GM21423 (cell line): ENCODE data around the gene LCT.
"Not testable (repeated sequence)": the region's sequence is repeated elsewhere in the genome, so short reads cannot be mapped to it uniquely, and the experiment has no call there.

Experiments
- ATAC-seq: cut with Tn5 transposase; IDR thresholded peaks from one replicate; pipeline ENCODE4 v1.9.1; 2021; ENCODE audit warnings: mild to moderate bottlenecking, moderate library complexity; ENCODE audit not compliant: unreplicated experiment

Gene LCT

DNA sequence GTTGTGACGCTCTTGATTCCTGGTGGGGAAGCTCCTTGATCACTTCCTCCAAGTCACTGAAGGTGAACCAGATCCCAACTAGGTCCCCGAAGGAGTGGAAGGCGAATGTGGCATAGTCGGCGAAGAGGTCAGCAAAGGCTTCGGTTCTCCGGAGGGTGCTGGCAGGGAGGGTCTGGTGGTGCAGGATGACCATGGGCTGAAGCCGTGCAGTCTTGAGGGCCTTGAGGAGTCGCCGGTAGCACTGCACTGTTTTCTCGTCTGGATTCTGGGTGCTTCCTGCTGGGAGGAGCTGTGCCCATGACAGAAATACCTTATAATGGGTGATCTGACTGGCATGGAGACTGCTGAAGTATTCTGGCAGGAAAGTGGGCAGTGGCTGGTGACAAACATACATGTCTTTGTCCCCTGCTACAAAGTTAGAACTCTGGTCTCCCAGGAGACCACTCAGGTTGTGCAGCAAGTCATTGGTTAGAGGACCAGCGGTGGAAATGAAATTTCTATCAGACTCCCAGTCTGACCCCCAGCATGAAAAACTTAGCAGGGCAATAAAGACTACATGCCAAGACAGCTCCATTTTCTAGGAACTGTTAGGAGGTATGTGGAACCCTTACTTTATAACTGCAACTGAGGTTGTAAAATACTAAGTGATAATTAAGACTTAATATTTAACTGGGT, at the start of gene LCT:
TSS of gene LCT (minus strand) at position 589 of the 675 bp plus-strand sequence. CDS start at position 574, 15 bp downstream.
- no peak for ATAC-seq

DNA sequence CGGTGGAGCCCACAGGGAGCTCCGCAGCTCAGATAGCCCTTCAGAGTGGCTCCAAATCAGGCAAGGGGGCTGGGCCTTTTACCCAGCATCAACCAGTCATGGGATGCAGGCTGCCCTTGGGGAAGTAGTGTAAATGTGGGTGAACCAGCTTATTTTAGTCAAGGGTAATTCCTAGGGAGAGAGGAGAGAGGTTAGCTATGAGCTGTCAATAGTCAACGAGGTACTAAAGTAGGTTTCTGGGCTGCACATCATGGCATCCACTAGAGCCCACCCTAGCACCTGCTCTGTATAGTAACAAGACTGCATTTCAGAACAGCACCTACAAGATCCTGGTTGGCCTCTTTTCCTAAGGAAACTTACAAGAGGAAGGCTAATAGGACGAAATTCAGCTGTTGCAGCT, 48.7 kb upstream of the LCT start:
- no peak for ATAC-seq

DNA sequence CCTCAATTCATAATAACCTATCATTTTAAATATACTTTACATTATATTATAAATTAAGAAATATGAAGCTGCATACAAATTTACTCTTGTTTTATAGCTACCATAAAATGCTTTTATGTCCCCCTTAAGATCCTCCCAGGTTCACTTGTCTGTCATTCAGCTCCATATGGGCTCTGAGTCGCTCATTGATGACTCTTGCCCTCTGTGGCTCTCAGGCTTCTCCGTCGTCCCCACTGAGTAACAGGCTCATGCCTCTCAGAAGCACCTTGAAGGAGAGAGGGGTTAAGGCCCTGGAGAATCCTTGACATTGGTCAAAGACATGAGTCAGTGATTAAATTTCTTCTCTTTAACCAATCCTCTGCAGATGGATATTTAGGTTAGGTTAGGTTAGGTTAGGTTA, 45.4 kb upstream of the LCT start:
- ATAC-seq: no peak

DNA sequence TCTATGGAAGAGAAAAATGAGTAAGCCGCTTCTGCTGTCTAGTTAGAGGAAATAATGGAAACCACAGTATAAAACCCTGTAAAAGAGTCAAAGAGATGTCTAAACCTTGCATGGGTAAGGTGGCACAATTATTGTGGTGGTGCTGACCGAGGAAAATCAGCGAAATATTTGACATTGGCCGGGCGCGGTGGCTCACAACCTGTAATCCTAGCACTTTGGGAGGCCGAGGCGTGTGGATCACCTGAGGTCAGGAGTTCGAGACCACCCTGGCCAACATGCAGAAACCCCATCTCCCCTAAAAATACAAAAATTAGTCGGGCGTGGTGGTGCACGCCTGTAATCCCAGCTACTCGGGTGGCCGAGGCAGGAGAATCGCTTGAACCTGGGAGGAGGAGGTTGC, 39.8 kb upstream of the LCT start:
- not testable (repeated sequence) for ATAC-seq

DNA sequence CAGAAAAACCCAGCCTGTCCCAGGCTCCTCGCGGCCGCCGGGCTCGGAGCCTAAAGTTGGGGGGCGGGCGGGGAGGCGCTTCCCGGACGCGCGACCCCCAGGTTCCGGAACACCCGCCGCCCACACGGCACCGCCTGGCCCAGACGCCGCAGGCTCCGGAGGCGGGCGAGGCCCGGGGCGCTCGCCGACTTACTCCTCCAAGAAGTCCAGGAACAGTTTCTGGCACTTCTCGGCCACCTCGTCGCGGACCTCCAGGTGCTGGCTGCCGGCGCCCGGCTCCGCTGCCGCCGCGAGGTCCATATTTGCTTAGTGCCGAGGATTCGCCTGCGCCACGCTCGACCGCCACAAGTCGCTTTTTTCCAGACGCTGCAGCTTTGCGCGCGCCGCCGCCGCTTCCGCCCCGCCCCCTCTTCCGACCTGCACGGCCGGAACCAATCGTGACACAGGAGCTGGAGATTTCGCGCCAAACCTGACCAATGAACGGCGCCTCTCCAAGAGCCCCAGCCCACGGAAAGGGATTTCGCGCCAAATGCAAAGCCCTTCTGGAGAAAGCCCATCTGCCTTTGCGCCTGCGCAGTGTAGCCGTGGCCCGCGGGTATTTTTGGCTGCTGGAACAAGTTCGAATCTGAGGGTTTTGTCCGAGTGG, 39.2 kb upstream of the LCT start, which contains the start of gene MCM6:
TSS of gene MCM6 (minus strand) at position 378 of the 646 bp plus-strand sequence. CDS start at position 300, 78 bp downstream.
- ATAC-seq: peak; percentile 95

DNA sequence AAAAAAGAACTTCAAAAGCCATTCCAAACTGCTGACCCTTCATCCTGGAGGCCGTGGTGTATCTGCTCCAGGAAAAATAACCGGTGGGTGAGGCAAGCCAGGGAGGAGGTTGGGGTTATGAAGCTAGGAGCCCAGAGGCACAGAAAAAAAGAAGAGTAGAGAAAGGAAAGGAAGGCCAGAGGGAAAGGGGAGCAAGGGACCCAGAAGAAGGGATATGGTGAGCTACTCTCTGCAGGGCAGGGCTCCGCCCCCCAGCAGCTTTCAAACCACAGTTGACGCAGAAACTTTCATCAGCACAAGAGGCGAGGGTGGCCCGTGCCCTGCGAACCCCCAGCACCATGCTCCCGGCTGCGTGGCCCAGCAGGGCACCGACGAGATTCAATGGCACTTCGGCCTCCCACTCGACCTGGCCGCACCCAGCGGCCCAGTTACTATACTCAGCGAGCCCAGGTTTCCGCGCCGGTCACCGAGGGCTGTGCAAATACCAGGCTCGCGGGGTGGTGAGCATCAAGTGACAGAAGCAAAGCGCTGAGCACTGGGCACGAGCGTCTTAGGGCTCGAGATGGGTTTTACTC, 38.6 kb upstream of the LCT start:
- peak; percentile 47 for ATAC-seq

DNA sequence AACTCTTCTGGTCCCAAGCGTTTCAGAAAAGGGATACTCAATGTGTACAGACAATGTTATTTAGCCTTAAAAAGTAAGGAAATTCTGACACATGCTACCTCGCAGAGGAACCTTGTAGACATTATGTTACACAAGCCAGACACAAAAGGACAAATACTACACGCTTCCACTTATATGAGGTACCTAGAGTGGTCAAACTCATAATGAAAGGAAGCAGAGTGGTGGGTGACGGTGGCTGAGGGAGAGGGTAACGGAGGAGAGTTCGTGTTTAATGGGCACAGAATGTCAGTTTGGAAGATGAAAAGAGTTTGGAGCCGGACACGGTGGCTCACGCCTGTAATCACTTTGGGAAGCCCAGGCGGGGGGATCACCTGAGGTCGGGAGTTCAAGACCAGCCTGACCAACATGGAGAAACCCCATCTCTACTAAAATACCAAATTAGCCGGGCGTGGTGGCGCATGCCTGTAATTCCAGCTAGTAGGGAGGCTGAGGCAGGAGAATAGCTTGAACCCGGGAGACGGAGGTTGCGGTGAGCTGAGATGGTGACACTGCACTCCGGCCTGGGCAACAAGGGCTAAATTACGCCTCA, 37.9 kb upstream of the LCT start:
- ATAC-seq: no peak

DNA sequence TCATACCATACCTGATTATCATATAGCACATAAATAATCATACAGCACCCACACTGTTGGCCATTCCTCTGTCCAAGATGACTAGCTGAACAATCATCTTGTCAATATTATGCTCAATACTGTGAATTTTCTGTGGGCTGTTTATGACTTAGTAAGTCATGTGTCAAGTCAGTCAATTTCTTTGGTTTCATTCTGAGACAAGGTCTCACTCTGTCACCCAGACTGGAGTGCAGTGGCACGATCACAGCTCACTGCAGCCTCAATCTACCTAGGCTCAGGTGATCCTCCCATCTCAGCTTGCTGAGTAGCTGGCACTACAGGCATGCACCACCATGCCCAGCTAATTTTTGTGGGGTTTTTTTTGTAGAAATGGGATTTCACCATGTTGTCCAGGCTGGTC, 33.6 kb upstream of the LCT start:
- peak; percentile 46 for ATAC-seq

DNA sequence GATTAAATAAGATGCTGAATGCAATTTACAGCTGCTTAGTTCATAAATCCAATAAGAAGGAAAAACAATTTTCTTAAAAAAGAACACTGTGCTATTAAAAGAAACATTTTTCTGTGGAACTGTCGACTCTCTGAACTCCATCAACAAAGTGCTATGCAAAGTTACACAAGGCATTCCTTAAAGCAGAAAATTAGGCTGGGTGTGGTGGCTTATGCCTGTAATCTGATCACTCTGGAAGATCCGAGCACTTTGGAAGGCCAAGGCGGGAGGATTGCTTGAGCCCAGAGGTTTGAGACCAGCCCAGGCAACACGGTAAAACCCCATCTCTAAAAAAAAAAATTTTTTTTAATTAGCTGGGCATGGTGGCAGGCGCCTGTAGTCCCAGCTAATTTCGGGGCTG, 26.2 kb upstream of the LCT start:
- no peak for ATAC-seq

DNA sequence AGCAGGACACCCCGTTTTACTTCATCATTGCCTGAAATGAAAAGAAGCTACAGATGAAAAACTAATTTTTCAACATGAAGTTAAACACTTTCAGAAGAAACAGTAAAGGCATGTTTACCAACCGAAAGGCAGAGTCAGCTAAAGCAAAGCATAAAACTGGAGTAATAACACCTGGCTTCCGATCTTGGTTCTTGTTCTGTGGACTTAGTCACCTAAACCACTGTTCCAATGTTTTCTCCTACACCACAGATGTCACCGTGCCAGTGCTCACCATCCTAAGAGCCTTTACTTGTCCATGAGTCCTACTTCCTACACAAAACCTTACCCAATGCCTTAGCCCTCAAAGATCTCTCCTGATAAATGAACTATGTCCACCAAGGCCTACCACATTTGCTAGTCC, 25.7 kb upstream of the LCT start:
- no peak for ATAC-seq

DNA sequence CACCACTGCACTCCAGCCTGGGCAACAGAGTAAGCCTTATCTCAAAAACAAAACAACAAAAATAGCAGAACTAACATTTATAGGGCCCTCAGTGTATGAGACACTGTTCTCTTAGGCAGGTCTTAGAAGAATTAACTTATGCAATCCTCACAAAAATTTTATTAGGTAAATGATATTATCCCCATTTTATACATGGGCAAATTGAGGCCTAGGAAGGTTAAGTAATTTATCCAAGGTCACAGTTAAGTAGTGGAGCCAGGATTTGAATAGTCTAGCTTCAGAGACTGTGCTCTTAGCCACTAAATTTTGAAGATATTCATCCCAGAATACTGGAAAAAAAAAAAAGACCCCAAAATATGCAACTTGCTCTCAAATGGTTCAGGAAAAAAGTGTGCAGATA, 16.4 kb upstream of the LCT start:
- ATAC-seq: no peak

DNA sequence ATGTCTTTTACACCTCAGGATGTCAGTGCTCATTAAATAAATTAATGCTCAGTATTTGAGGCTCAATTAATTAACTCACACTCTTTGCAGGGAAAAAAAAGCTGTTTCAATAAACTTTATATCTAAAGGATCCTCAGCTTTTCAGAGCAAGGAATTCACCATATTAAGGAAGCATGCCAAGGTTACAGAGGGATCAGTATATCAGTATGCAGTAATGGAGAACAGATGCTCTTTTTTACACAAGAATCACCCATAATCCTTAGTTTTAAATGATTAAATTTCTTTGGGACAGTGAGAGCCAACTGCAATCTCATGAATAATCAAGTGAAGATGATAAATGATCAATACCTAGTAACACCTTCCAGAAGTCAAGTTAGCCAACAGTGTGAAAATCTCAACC, 14.9 kb upstream of the LCT start:
- ATAC-seq: no peak

DNA sequence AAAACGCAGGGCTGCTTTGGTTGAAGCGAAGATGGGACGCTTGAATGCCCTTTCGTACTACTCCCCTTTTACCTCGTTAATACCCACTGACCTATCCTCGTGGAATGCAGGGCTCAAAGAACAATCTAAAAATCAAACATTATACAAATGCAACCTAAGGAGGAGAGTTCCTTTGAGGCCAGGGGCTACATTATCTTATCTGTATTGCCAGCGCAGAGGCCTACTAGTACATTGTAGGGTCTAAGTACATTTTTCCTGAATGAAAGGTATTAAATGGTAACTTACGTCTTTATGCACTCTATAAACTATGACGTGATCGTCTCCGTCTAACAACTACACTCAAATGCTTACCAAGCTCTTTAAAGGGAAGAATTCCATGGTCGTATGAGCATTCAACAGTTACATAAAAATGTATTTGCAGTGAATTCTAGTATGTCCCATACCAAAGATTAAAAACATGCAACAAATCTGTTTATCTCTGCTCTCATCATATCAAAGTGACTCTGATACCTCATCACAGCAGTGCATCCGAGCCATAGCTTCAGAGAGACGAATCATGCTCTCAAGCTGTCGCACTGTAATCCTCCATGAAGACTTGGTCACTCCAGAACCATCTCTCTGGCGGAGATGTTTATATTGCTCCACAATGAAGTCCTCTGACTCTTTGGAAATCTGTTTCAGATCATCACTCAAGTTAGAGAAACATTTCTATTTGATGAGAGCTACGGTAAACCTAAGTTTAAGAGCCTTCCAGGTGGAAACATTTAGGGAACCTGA, 14.1 kb upstream of the LCT start:
- ATAC-seq: no peak

DNA sequence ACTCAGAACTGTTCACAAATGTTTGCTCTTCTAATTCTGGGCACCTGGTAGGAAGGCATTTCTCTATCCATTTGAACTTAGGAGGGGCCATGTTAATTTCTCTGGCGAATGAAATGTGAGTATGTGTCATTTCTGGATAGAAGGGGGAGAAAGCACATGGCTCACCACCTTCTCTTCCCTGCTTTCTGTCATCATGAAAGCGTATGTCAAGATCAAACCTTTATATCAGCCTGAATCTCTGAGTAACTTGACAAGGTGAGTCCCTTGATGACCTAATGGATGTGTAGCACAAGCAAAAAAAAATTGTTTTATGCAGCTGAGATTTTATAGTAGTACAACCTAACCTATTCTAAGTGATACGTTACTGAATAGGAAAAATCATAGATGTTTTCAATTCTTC, 12.1 kb upstream of the LCT start:
- no peak for ATAC-seq

DNA sequence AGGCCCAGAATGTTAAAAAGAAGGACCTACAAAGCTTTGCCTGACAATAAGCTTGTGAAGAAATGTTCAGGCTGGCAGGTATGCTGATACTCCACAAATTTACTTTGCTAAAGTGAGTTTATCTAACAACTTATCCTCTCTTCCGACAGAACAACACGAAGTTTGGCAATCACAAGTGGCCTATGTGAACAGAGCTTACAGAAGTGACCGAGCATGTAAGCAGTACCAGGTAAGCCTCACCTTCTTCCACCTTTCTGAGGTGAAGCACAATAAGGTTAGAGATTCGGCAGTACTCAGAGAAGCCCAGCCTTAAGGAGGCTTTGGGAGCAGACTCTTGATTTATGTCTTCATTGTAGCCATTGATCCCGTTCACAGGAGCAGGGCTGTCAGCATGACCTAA, 9.0 kb upstream of the LCT start:
- no peak for ATAC-seq

DNA sequence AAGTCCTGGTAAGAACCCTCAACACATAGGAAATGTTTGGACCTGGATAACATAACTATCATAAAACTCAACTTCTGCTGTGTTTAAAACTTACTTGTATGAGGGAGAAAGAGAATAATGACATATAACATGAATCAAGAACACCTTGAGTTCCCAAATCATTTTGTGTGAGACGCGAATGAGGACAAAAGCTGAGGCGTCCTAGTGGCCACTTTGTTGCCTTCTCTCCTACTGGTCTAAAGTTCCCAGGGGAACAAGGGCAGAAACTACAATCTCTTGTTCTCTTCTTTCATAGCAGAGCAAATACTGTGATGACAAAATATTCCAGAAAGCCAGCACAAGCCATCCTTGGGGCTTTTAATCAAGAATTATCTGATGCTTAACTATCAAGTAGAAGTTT, 8.3 kb upstream of the LCT start:
- ATAC-seq: no peak

DNA sequence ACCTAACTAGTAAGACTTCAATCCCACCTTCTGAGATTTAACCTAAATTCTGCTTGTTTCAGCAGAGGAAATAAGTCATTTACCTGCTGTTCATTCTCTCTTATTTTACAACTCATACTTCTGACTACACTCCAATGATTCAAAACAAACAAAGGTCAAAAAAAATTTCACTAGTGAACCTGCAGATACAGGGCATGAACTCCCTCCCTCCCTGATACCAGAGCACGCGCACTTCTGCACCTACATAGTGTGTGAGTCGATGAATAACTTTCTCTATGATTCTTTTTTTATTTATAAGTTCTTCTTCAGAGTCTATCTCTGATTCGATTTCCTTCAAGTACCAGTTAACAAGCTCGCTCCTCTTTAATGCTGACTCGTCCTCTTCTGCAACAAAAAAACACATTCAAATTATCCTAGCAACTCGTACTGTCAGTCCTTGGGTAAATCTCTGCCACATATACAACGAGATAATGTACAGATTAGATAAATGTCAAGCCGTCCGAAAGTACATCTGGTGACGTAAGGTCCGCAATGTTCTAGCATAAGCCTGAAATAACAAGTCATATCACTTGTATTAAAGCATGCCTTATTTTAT, 7.4 kb upstream of the LCT start:
- ATAC-seq: no peak

DNA sequence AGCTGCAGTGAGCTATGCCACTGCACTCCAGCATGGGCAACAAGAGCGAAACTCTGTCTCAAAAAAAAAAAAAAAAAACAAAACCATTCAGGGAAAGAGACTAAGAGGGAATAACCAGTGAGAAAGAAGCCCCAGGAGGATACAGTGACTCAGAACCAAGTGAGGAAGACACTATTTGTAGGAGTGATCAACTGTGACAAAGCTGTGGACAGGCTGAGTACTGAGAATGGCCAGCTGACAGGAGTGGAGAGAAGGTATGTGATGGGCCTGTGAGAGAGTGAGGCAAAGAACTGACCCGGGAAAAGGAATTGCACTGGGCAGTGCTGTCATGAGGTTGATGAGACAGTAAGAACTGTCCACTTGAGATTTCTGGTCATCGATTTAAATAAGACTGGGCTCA, 6.7 kb upstream of the LCT start:
- ATAC-seq: no peak

DNA sequence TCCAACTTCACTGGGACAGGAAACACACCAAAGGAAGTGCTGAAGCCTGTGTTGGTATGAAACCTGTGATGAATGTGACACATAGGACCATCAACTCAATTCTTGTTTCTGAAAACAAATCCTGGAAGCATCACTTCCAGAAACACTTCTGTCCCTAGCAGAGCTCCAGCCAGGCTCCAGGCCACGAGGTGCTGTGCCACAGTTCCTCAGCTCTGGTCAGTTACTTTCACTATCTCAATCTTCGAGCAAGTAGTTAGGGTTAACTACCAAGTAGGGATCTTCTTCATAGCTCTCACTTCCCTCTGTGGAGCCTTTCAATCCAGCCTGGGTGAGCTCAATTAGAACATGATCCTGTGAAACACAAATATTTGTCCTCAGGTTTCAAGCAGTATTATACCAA, 3.6 kb upstream of the LCT start:
- no peak for ATAC-seq

DNA sequence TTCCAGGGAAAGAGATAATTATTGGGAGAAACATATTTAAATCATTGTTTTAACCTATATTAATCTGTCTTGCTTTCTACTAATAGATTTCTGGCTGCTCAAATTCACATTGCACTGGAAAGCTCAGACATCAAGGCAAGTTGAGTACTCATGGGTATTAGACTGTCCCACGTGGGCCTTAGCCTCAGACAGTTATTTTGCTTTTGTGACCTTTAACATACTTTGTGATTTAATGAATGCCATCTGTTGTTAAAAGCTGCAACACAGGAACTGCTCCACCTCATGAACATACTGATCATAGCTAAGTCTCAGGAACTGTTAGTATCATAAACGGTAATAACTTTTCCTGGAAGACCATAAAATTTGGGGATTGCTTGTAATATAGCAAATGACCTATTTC, 2.7 kb upstream of the LCT start:
- ATAC-seq: no peak

DNA sequence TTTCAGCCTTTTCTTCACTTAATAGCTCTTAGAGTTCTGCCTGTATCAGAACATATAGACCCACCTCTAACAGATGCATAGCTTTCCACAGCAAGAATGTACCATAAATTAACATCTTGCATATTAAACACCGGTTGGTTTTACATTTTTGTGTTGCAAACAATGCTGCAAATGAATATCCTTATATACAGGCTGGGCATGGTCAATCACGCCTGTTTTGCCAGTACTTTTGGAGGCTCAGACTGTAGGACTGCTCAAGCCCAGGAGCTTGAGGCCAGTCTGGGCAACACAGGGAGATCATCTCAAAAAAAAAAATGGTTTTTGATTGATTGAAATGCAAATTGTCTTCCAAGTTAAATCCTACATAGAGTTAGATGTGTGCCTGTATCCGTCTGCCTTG, 1.5 kb upstream of the LCT start:
- ATAC-seq: no peak
